Left ventricle myocardium inferior (tissue), 1 donor: ENCODE measurements around the gene CYP2A6. TPM values are rescaled to one million over a fixed set of nuclear protein-coding genes. Genes with fewer than 3 reads are reported as not detected.

Experiments
- DNase-seq: peaks from one replicate; pipeline ENCODE4 v3.0.0-alpha.2; 2020
- H3K27ac ChIP-seq: fragments of 200-600 bp; replicated peaks from 2 replicates; pipeline ENCODE4 v1.8.0; 2021
- H3K27me3 ChIP-seq: fragments of 200-600 bp; 2 replicates; pipeline ENCODE4 v1.8.0; 2021; ENCODE audit warnings: low read depth
- H3K36me3 ChIP-seq: fragments of 200-600 bp; 2 replicates; pipeline ENCODE4 v1.8.0; 2021
- H3K4me1 ChIP-seq: fragments of 200-600 bp; 2 replicates; pipeline ENCODE4 v1.8.0; 2021
- H3K4me3 ChIP-seq: fragments of 200-600 bp; 2 replicates; pipeline ENCODE4 v1.8.0; 2021; ENCODE audit warnings: mild to moderate bottlenecking, moderate library complexity
- H3K9me3 ChIP-seq: fragments of 200-600 bp; replicated peaks from 2 replicates; pipeline ENCODE4 v1.8.0; 2021
- CTCF ChIP-seq: fragments of 200-600 bp; IDR thresholded peaks from 2 replicates; pipeline ENCODE4 v1.8.0; 2021; ENCODE audit warnings: antibody characterized with exemption, mild to moderate bottlenecking, borderline replicate concordance
- intact Hi-C: fragments of 100-400 bp; cut with micrococcal nuclease; formaldehyde crosslinking; loops from one replicate; pipeline ENCODE4 v1.11.0; 2022
- total RNA-seq: library from RNA; stranded (reverse); fragmentation: NEBNext Ultra II Directional; extraction: Animal tissue kit (Norgen Biotek cat#: 25700); gene quantifications from one replicate; pipeline ENCODE4 v1.2.1, GENCODE V29; 2021
- donor health status: DM: no; HTN: yes; CAD: no; lungs with severe emphysema.

Gene CYP2A6
- total RNA-seq, 1 donor from 2014 or later, result not detected

DNA sequence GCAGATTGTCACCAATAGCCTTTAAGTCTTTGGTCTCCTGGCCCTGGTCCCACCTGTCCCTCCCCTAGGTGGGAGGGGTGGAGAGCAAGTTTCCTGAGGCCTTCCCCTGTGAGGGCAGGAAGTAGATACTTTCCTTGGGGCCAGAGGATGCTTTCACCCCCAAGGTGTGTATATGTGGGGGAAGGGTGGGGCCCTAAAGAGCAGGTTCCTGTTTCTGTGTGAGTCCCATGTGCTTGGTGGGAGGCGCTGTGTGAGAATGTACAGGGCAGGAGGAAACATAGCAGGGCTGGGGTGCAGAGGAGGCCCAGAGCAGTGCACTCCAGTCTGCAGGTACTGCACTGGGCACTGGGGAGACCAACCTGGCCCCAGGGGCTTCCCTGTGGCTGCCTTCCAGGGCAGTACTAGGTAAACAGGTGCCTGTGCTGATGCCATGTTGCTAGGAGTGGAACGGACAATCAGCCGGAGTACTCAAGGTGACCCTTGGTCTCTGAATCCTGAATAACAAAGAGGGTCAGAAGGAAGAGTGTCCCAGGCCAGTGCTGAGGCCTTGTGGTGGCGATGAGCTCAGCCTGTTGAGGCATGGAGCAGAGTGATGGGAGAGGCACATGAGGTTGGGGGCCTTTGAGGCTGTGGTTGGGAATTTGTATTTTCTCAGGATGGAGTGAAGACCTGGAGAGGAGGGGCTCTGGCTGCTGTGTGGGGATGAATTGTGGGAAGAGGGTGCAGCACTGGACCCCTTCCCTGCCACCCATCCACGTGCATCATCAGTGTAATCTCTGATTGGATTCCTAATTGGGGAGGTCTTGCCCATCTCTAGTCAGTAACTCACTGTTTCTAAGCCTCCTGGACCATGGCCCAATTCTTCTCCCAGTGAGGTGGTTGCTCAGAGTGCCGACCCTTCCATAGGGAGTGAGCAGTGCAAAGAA lies 46.1 kb downstream of the CYP2A6 start:
- intact Hi-C loops, result no loop called here

GRCh38 chr19:40803170-40803856 lies 46.9 kb downstream of the CYP2A6 start:
- TF ChIP-seq CTCF, result no peak
- no peak for DNase-seq
- H3K4me3 ChIP-seq, result peak overlapping the region; percentile 97
- no peaks in the 10 kb centered on the region for H3K9me3 ChIP-seq
- H3K27ac ChIP-seq, result peak overlapping the region; percentile 99
- peaks cover 92% of the 10 kb centered on the region for H3K4me1 ChIP-seq
- peaks cover 33% of the 10 kb centered on the region for H3K36me3 ChIP-seq
- H3K27me3 ChIP-seq, result no peaks in the 10 kb centered on the region
- intact Hi-C loops, result no loop called here

More for the DNA sequence above, 46.1 kb downstream of the CYP2A6 start:
- no peak for TF ChIP-seq CTCF
- peaks cover 40% of the 10 kb centered on the region for H3K36me3 ChIP-seq
- H3K9me3 ChIP-seq, result no peaks in the 10 kb centered on the region
- H3K27ac ChIP-seq, result peak overlapping the region; percentile 99
- peaks cover 99% of the 10 kb centered on the region for H3K4me1 ChIP-seq
- H3K27me3 ChIP-seq, result no peaks in the 10 kb centered on the region
- peak; percentile 64 for DNase-seq
- peak overlapping the region; percentile 97 for H3K4me3 ChIP-seq

DNA sequence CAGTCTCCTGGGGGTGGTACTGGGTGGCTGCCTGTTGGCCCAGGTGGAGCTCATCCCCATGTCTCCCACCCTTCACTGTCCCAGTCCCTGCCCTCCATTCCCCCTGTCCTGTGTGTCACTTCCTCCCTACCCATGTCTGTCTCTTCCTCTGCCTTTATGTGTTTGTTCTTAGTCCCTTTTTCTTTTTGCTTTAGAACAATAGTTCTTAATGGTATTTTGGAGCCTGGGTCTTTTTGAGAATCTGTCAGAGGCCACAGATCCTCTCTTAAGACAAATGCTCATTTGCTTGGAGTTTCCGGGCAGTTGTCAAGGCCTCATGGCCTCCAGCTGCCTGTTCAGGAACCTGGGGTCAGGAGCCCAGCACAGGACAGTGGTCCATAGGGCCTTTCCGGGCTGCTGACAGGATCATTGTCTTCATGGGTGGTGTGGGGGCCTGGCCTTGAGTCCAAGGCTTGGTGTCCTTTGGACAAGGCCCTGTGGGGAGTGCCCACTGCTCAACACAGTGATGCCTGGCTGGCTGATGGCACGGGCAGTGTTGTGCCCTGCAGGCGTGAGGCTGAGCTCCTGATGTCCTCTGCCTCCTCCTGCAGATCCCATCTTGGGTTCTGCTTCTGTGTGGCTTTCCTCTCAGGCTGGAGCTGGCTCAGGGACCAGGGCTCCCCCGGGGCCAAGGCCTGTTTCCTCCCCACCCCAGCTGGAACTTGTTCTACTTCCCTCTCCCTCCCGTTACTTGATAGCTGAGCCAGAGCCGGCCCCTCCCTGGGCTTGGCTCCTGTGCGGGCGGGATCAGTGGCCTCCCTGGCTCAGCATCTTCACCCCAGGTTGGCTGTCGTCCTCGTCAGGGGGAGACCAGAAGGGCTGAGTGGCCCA lies 47.7 kb downstream of the CYP2A6 start:
- Histone ChIP-seq H3K27me3 (no peaks in the 10 kb centered on the region), H3K4me3 (peak overlapping the region; percentile 97), H3K36me3 (peaks cover 25% of the 10 kb centered on the region), H3K27ac (peak overlapping the region; percentile 99), H3K4me1 (peaks cover 91% of the 10 kb centered on the region), H3K9me3 (no peaks in the 10 kb centered on the region)
- no peak for TF ChIP-seq CTCF
- DNase-seq, result peak; percentile 87
- intact Hi-C loops, result no loop called here

- H3K27ac ChIP-seq, result peak overlapping the region; percentile 99
- intact Hi-C loops, result no loop called here
Observed at GRCh38 chr19:40801426-40802299, 48.6 kb downstream of the CYP2A6 start.

More at GRCh38 chr19:40801426-40802299, 48.6 kb downstream of the CYP2A6 start:
- H3K27me3 ChIP-seq, result no peaks in the 10 kb centered on the region
- peaks cover 82% of the 10 kb centered on the region for H3K4me1 ChIP-seq
- peaks cover 19% of the 10 kb centered on the region for H3K36me3 ChIP-seq
- H3K4me3 ChIP-seq, result peak overlapping the region; percentile 97
- no peak for TF ChIP-seq CTCF
- H3K9me3 ChIP-seq, result no peaks in the 10 kb centered on the region
- no peak for DNase-seq
